HG03108 (cell line): ENCODE measurements around the gene ZNF730.
"Not testable (repeated sequence)": the region's sequence is repeated elsewhere in the genome, so short reads cannot be mapped to it uniquely, and the experiment has no call there.

Source experiments
- ATAC-seq: cut with Tn5 transposase; IDR thresholded peaks from one replicate; pipeline ENCODE4 v1.9.1; 2021; ENCODE audit warnings: moderate library complexity; ENCODE audit not compliant: unreplicated experiment

Gene ZNF730

GRCh38 chr19:23116802-23117571, at the start of gene ZNF730:
Gene ZNF730, plus strand, starts transcription at chr19:23117025. Its CDS starts 149 bp downstream, at chr19:23117174.
- ATAC-seq = peak; percentile 95

- no peak for ATAC-seq
These were observed 46.3 kb upstream of the ZNF730 start for GRCh38 chr19:23070353-23071146.

GRCh38 chr19:23071147-23071511, 45.7 kb upstream of the ZNF730 start:
- no peak for ATAC-seq

- peak; percentile 74 for ATAC-seq
These were observed 41.6 kb upstream of the ZNF730 start for GRCh38 chr19:23075031-23075733.

GRCh38 chr19:23077776-23078175, 39.0 kb upstream of the ZNF730 start:
- not testable (repeated sequence) for ATAC-seq

- no peak for ATAC-seq
These were observed 23.0 kb upstream of the ZNF730 start for GRCh38 chr19:23093832-23094231.

GRCh38 chr19:23095418-23095817, 21.4 kb upstream of the ZNF730 start:
- no peak for ATAC-seq

GRCh38 chr19:23098286-23098685, 18.5 kb upstream of the ZNF730 start:
- no peak for ATAC-seq

GRCh38 chr19:23098988-23099387, 17.8 kb upstream of the ZNF730 start:
- no peak for ATAC-seq

- ATAC-seq = no peak
These were observed 16.9 kb upstream of the ZNF730 start for GRCh38 chr19:23099966-23100365.

GRCh38 chr19:23101241-23101640, 15.6 kb upstream of the ZNF730 start:
- no peak for ATAC-seq

- ATAC-seq = no peak
These were observed 1.6 kb downstream of the ZNF730 start for GRCh38 chr19:23118400-23118799.

GRCh38 chr19:23134211-23134610, 17.4 kb downstream of the ZNF730 start:
- not testable (repeated sequence) for ATAC-seq

- ATAC-seq = no peak
These were observed 29.0 kb downstream of the ZNF730 start for GRCh38 chr19:23145617-23146415.

- no peak for ATAC-seq
These were observed 43.9 kb downstream of the ZNF730 start for GRCh38 chr19:23160766-23161165.

- not testable (repeated sequence) for ATAC-seq
These were observed 51.5 kb downstream of the ZNF730 start for GRCh38 chr19:23168286-23168685.

GRCh38 chr19:23183251-23183650, 66.4 kb downstream of the ZNF730 start:
- no peak for ATAC-seq

GRCh38 chr19:23190341-23190740, 73.5 kb downstream of the ZNF730 start:
- ATAC-seq = no peak
